Measurements from ENCODE around the gene AP1M1. TPM values are rescaled to one million over a fixed set of nuclear protein-coding genes. Genes with fewer than 3 reads are reported as not detected.

AP1M1 gene
- total RNA-seq, 1 experiment from 2014 or later, result 52.8 TPM

- Histone ChIP-seq H3K4me3 (no peak overlapping the region), H3K9me2 (ENCODE audit: insufficient read depth) (no peaks in the 10 kb centered on the region), H3K27me3 (ENCODE audit: insufficient read depth, low read depth) (peaks cover 4% of the 10 kb centered on the region), H3K4me1 (replicated peaks; ENCODE audit: insufficient read depth) (peaks cover 12% of the 10 kb centered on the region), H3K27ac (no peak overlapping the region), H3K9me3 (ENCODE audit: insufficient read depth, low read depth) (no peaks in the 10 kb centered on the region), H4K20me1 (ENCODE audit: insufficient read depth) (no peaks in the 10 kb centered on the region), H3K36me3 (ENCODE audit: low read depth) (no peaks in the 10 kb centered on the region), H3K79me2 (ENCODE audit: low read depth) (no peaks in the 10 kb centered on the region), H3K4me2 (no peak overlapping the region), H3F3A (ENCODE audit: insufficient read depth, low read depth) (peaks cover 25% of the 10 kb centered on the region), H2AFZ (no peak overlapping the region)
- ChIA-PET CTCF (no interaction called here), POLR2A (ENCODE audit: unreplicated experiment) (no interaction called here)
- BruUV-seq (replicated peaks), result no TSS peak
- TF ChIP-seq CTCF (conservative IDR thresholded peaks at IDR 0.05) (no peak), EZH2 (IDR thresholded peaks at IDR 0.05; ENCODE audit: low read depth) (no peak)
- DNase-seq, result no peak
- intact Hi-C loops (cut with micrococcal nuclease; ENCODE audit: unreplicated experiment), result no loop called here
Observed at GRCh38 chr19:16280306-16280705, 82.6 kb downstream of the AP1M1 start.

- Histone ChIP-seq H3K4me1 (replicated peaks; ENCODE audit: insufficient read depth) (peaks cover 12% of the 10 kb centered on the region), H3F3A (ENCODE audit: insufficient read depth, low read depth) (peaks cover 25% of the 10 kb centered on the region), H3K79me2 (ENCODE audit: low read depth) (no peaks in the 10 kb centered on the region), H3K27ac (no peak overlapping the region), H3K36me3 (ENCODE audit: low read depth) (no peaks in the 10 kb centered on the region), H3K27me3 (ENCODE audit: insufficient read depth, low read depth) (peaks cover 18% of the 10 kb centered on the region), H3K9me2 (ENCODE audit: insufficient read depth) (no peaks in the 10 kb centered on the region), H3K9me3 (ENCODE audit: insufficient read depth, low read depth) (no peaks in the 10 kb centered on the region), H3K4me3 (no peak overlapping the region), H2AFZ (no peak overlapping the region), H4K20me1 (ENCODE audit: insufficient read depth) (no peaks in the 10 kb centered on the region), H3K4me2 (no peak overlapping the region)
- ChIA-PET POLR2A (ENCODE audit: unreplicated experiment) (no interaction called here), CTCF (interaction anchor here (0.6 kb wide), 1 partner anchor 34 kb away, joined by 9 read pairs; no protein-coding TSS in a partner anchor)
- no TSS peak for BruUV-seq (replicated peaks)
- intact Hi-C loops (cut with micrococcal nuclease; ENCODE audit: unreplicated experiment), result no loop called here
- no peak for TF ChIP-seq CTCF (conservative IDR thresholded peaks at IDR 0.05)
- TF ChIP-seq EZH2 (IDR thresholded peaks at IDR 0.05; ENCODE audit: low read depth), result no peak
- no peak for DNase-seq
Observed at GRCh38 chr19:16281743-16282142, 84.0 kb downstream of the AP1M1 start.

- intact Hi-C loops (cut with micrococcal nuclease; ENCODE audit: unreplicated experiment), result no loop called here
- TF ChIP-seq EZH2 (IDR thresholded peaks at IDR 0.05; ENCODE audit: low read depth), result no peak
- H3K4me2 ChIP-seq, result no peak overlapping the region
- peaks cover 27% of the 10 kb centered on the region for H3K27me3 ChIP-seq (ENCODE audit: insufficient read depth, low read depth)
- peaks cover 12% of the 10 kb centered on the region for H3K4me1 ChIP-seq (replicated peaks; ENCODE audit: insufficient read depth)
- CTCF ChIA-PET, result no interaction called here
- no peaks in the 10 kb centered on the region for H3K36me3 ChIP-seq (ENCODE audit: low read depth)
- H3K79me2 ChIP-seq (ENCODE audit: low read depth), result no peaks in the 10 kb centered on the region
- POLR2A ChIA-PET (ENCODE audit: unreplicated experiment), result interaction anchor here (0.6 kb wide), 1 partner anchor 39 kb away, joined by 5 read pairs; no protein-coding TSS in a partner anchor
- peaks cover 27% of the 10 kb centered on the region for H3F3A ChIP-seq (ENCODE audit: insufficient read depth, low read depth)
- H3K9me2 ChIP-seq (ENCODE audit: insufficient read depth), result no peaks in the 10 kb centered on the region
- H3K4me3 ChIP-seq, result no peak overlapping the region
- no peak overlapping the region for H2AFZ ChIP-seq
- no TSS peak for BruUV-seq (replicated peaks)
- H3K27ac ChIP-seq, result no peak overlapping the region
- no peaks in the 10 kb centered on the region for H4K20me1 ChIP-seq (ENCODE audit: insufficient read depth)
- DNase-seq, result no peak
- H3K9me3 ChIP-seq (ENCODE audit: insufficient read depth, low read depth), result no peaks in the 10 kb centered on the region
Observed at GRCh38 chr19:16283210-16284061, 85.7 kb downstream of the AP1M1 start.

Measured in PC-9 (cell line).